H1 (cell line): ENCODE results near the gene FRMPD4. TPM values are rescaled to one million over a fixed set of nuclear protein-coding genes. Genes with fewer than 3 reads are reported as not detected.

ENCODE experiments used
- CTCF ChIA-PET: fragments of 300-600 bp; sonication (Branson Sonifier 250); formaldehyde crosslinking; loops from one replicate; lab custom pipeline; 2021; ENCODE audit not compliant: partially characterized antibody; lab: Charles Lee
- POLR2A ChIA-PET: fragments of 300-600 bp; sonication (Branson Sonifier 250); formaldehyde crosslinking; loops from one replicate; lab custom pipeline; 2021; ENCODE audit warnings: inconsistent platforms; ENCODE audit not compliant: partially characterized antibody; lab: Charles Lee
- DNase-seq, 2 experiments: peaks; one replicate each; pipeline versions ENCODE4 v3.0.0 to v3.0.0-alpha.2; 2010 to 2022; ENCODE audit warnings: low spot score in 2 of 2, low read depth in 1 of 2, mixed read lengths in 1 of 2
- FAIRE-seq: peaks from 2 replicates; lab custom pipeline; 2011; peaks lifted over from hg19 to GRCh38; lab: Jason Lieb, UNC
- H2AFZ ChIP-seq: 2 replicates; pipeline ENCODE4 v1.8.1; 2012; ENCODE audit warnings: low read length, inconsistent platforms
- H2AK5ac ChIP-seq: 2 replicates; pipeline ENCODE4 v1.6.1; 2013; ENCODE audit warnings: low read depth, low read length
- H2BK120ac ChIP-seq: replicated peaks from 2 replicates; pipeline ENCODE3; 2013; ENCODE audit warnings: low read depth, low read length, inconsistent platforms
- H2BK12ac ChIP-seq: 2 replicates; pipeline ENCODE4 v1.6.1; 2013; ENCODE audit warnings: low read depth, low read length
- H2BK15ac ChIP-seq: 2 replicates; pipeline ENCODE4 v1.6.1; 2013; ENCODE audit warnings: low read length
- H2BK20ac ChIP-seq: 2 replicates; pipeline ENCODE4 v1.6.1; 2013; ENCODE audit warnings: low read length
- H2BK5ac ChIP-seq: 2 replicates; pipeline ENCODE4 v1.6.1; 2013; ENCODE audit warnings: low read depth, low read length
- H3K14ac ChIP-seq: 2 replicates; pipeline ENCODE4 v1.6.1; 2013; ENCODE audit warnings: inconsistent platforms; ENCODE audit not compliant: insufficient read length
- H3K18ac ChIP-seq: 2 replicates; pipeline ENCODE4 v1.6.1; 2013; ENCODE audit warnings: low read length; ENCODE audit errors: extremely low read depth
- H3K23ac ChIP-seq: 2 replicates; pipeline ENCODE4 v1.6.1; 2013; ENCODE audit warnings: inconsistent platforms; ENCODE audit not compliant: insufficient read length
- H3K23me2 ChIP-seq: 2 replicates; pipeline ENCODE4 v1.6.1; 2013; ENCODE audit warnings: low read depth, low read length
- H3K27ac ChIP-seq: 2 replicates; pipeline ENCODE4 v1.6.1; 2011; ENCODE audit warnings: low read depth, low read length, inconsistent platforms
- H3K27me3 ChIP-seq, 4 experiments: replicated peaks in 1 of 4; 1 replicate in 1 of 4; 2 replicates in 3 of 4; pipeline versions ENCODE4 v1.6.1 to v1.8.1; 2011 to 2013; ENCODE audit warnings: low read length in 3 of 4, mild to moderate bottlenecking in 3 of 4, inconsistent platforms in 2 of 4, mixed read lengths in 2 of 4, moderate library complexity in 1 of 4; ENCODE audit not compliant: control insufficient read depth in 3 of 4, insufficient read depth in 3 of 4; ENCODE audit errors: extremely low read depth in 1 of 4
- H3K36me3 ChIP-seq, 4 experiments: 2 replicates each; pipeline versions ENCODE4 v1.6.1 to v1.8.1; 2011 to 2013; ENCODE audit warnings: mild to moderate bottlenecking in 4 of 4, low read length in 3 of 4, moderate library complexity in 2 of 4, control low read depth in 1 of 4, inconsistent platforms in 1 of 4; ENCODE audit not compliant: insufficient read depth in 4 of 4, control insufficient read depth in 2 of 4
- H3K4ac ChIP-seq: replicated peaks from 2 replicates; pipeline ENCODE3; 2013; ENCODE audit warnings: low read length, low read depth, mixed read lengths, inconsistent platforms; ENCODE audit not compliant: insufficient read length
- H3K4me1 ChIP-seq, 4 experiments: replicated peaks in 1 of 4; 1 replicate in 1 of 4; 2 replicates in 3 of 4; pipeline versions ENCODE4 v1.6.1 to v1.8.1; 2011 to 2013; ENCODE audit warnings: low read length in 3 of 4, inconsistent platforms in 2 of 4, mixed read lengths in 1 of 4; ENCODE audit not compliant: insufficient read depth in 4 of 4, control insufficient read depth in 3 of 4
- H3K4me2 ChIP-seq, 2 experiments: 2 replicates each; pipeline versions ENCODE4 v1.6.1 to v1.8.1; 2011 to 2013; ENCODE audit warnings: low read depth in 2 of 2, low read length in 2 of 2, control low read depth in 1 of 2, inconsistent platforms in 1 of 2, mild to moderate bottlenecking in 1 of 2; ENCODE audit not compliant: insufficient read depth in 1 of 2
- H3K4me3 ChIP-seq, 4 experiments: fragments of 200-600, 300-600 bp in 1 of 4; sonication (generic), shearing (Covaris generic), sonication (Bioruptor Twin) in 1 of 4; 2 replicates each; pipeline versions ENCODE4 v1.5.1 to v1.8.1; 2011 to 2016; ENCODE audit warnings: low read length in 4 of 4, low read depth in 3 of 4, control low read depth in 2 of 4, inconsistent platforms in 2 of 4, mild to moderate bottlenecking in 2 of 4, mixed read lengths in 1 of 4, moderate library complexity in 1 of 4; ENCODE audit not compliant: insufficient read depth in 2 of 4; ENCODE audit errors: extremely low read depth in 1 of 4
- H3K56ac ChIP-seq: replicated peaks from 2 replicates; pipeline ENCODE3; 2013; ENCODE audit warnings: low read depth, mild to moderate bottlenecking, mixed read lengths, low read length, inconsistent platforms; ENCODE audit not compliant: insufficient read length
- H3K79me1 ChIP-seq: 2 replicates; pipeline ENCODE4 v1.6.1; 2013; ENCODE audit warnings: low read depth, low read length, control low read depth
- H3K79me2 ChIP-seq, 2 experiments: 2 replicates each; pipeline versions ENCODE4 v1.6.1 to v1.8.1; 2012 to 2013; ENCODE audit warnings: low read length in 2 of 2, mild to moderate bottlenecking in 2 of 2, inconsistent platforms in 1 of 2; ENCODE audit not compliant: insufficient read depth in 2 of 2, control insufficient read depth in 1 of 2
- H3K9ac ChIP-seq, 4 experiments: replicated peaks in 1 of 4; 1 replicate in 1 of 4; 2 replicates in 3 of 4; pipeline versions ENCODE4 v1.6.1 to v1.8.1; 2011 to 2013; ENCODE audit warnings: low read depth in 3 of 4, low read length in 3 of 4, control low read depth in 2 of 4, mild to moderate bottlenecking in 2 of 4, moderate library complexity in 2 of 4, inconsistent platforms in 1 of 4; ENCODE audit errors: extremely low read depth in 1 of 4
- H3K9me3 ChIP-seq, 2 experiments: 2 replicates each; pipeline versions ENCODE4 v1.6.1 to v1.8.1; 2012 to 2013; ENCODE audit warnings: mild to moderate bottlenecking in 2 of 2, moderate library complexity in 2 of 2, control low read depth in 1 of 2, inconsistent platforms in 1 of 2, low read depth in 1 of 2, low read length in 1 of 2, mixed read lengths in 1 of 2; ENCODE audit not compliant: insufficient read depth in 2 of 2
- H4K20me1 ChIP-seq, 2 experiments: replicated peaks in 1 of 2; 2 replicates each; pipeline versions ENCODE3 to v1.8.1; 2011 to 2013; ENCODE audit warnings: inconsistent platforms in 2 of 2, low read length in 2 of 2, mild to moderate bottlenecking in 1 of 2; ENCODE audit not compliant: insufficient read depth in 2 of 2, control insufficient read depth in 1 of 2
- H4K5ac ChIP-seq: 2 replicates; pipeline ENCODE4 v1.6.1; 2013; ENCODE audit warnings: low read length, low read depth, mixed read lengths, inconsistent platforms; ENCODE audit not compliant: insufficient read length
- H4K8ac ChIP-seq: 2 replicates; pipeline ENCODE4 v1.8.0; 2013; ENCODE audit warnings: mild to moderate bottlenecking, moderate library complexity, low read length, inconsistent platforms; ENCODE audit not compliant: insufficient read depth; ENCODE audit errors: extremely low read depth
- H4K91ac ChIP-seq: replicated peaks from 2 replicates; pipeline ENCODE3; 2013; ENCODE audit warnings: low read length, mixed read lengths, inconsistent platforms; ENCODE audit not compliant: insufficient read length
- ATF2 ChIP-seq: IDR thresholded peaks from 2 replicates; pipeline ENCODE4 v1.6.1; 2012; ENCODE audit warnings: low read length, inconsistent platforms
- BACH1 ChIP-seq: IDR thresholded peaks from 2 replicates; pipeline ENCODE4 v1.6.1; 2012; ENCODE audit warnings: low read length, improper control_type of control experiment
- HDAC2 ChIP-seq, 2 experiments: fragments of 300-600 bp in 1 of 2; sonication (generic) in 1 of 2; IDR thresholded peaks; 2 replicates each; pipeline ENCODE4 v1.6.1; 2011 to 2012; ENCODE audit warnings: low read depth in 2 of 2, low read length in 2 of 2, mild to moderate bottlenecking in 2 of 2, moderate library complexity in 2 of 2, borderline replicate concordance in 1 of 2, inconsistent platforms in 1 of 2
- KDM4A ChIP-seq: IDR thresholded peaks from one replicate; pipeline ENCODE4 v1.7.1; 2012; ENCODE audit warnings: low read depth, mild to moderate bottlenecking, moderate library complexity, low read length, inconsistent platforms; ENCODE audit not compliant: severe bottlenecking
- NANOG ChIP-seq: IDR thresholded peaks from 2 replicates; pipeline ENCODE4 v1.6.1; 2011; ENCODE audit warnings: low read length, low read depth, mild to moderate bottlenecking, inconsistent platforms; ENCODE audit not compliant: insufficient read depth, poor library complexity, severe bottlenecking
- SP1 ChIP-seq: IDR thresholded peaks from 2 replicates; pipeline ENCODE4 v1.6.1; 2011; ENCODE audit warnings: low read depth, low read length
- WGBS, 2 experiments: shearing (Covaris generic) in 1 of 2; methylation state at CpG; one replicate each; pipeline versions ENCODE4 v1.1.6 to v1.1.7; 2013 to 2015; ENCODE audit warnings: low lambda C conversion rate in 2 of 2, mixed read lengths in 2 of 2, inconsistent platforms in 1 of 2, low coverage in 1 of 2, missing lambda C conversion rate in 1 of 2; ENCODE audit not compliant: insufficient replicate concordance in 2 of 2, insufficient coverage in 1 of 2, insufficient read length in 1 of 2; ENCODE audit errors: extremely low coverage in 1 of 2, missing lambda C conversion rate in 1 of 2; 5-methylcytosine and 5-hydroxymethylcytosine counted together
- polyA plus RNA-seq, 7 experiments: library from polyadenylated mRNA; depleted of rRNA in 3 of 7; stranded (reverse) in 5 of 7; unstranded in 2 of 7; fragments of >200 nt in 5 of 7; fragments of 200-250 nt in 2 of 7; gene quantifications; 1 replicate in 5 of 7; 2 replicates in 1 of 7; 4 replicates in 1 of 7; pipeline versions ENCODE4 v1.2.1 to v1.2.3, GENCODE V29; 2011 to 2013; ENCODE audit warnings: missing spikeins in 2 of 7, mixed read lengths in 2 of 7
- total RNA-seq: library from RNA; stranded (reverse); fragmentation: NEBNext Ultra II Directional; extraction: Animal tissue kit (Norgen Biotek cat#: 25700); gene quantifications from 2 replicates; pipeline ENCODE4 v1.2.1, GENCODE V29; 2021

Gene FRMPD4
- total and polyA plus RNA-seq, 2 of the 8 experiments (the other 6 are each of a cell fraction or from before 2014, with no cell fraction given) = 0.02 to 0.37 TPM

DNA sequence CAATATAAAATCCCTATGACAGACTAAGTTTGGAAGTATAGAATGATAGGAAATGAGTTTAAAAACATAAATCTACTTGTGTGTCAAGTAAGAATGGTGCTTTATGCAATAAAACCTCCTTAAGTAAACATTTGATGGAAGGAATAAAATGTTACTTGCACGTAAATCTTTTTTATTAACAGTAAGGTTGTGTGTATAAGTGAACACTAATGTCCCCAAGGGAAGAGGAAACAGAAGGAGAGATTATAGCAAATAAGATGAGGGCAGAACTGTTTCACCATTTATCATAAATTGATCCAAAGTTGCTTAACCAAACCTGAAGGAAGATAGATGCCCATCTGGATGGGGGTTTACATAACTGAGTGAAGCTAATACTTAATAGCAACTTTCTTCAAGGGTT lies 86.8 kb downstream of the FRMPD4 start:
- TF ChIP-seq HDAC2 (IDR thresholded peaks at IDR 0.05; ENCODE audit: borderline replicate concordance in 1 of 2, low read depth in 2 of 2, low read length in 2 of 2) (no peak), BACH1 (no peak), SP1 (no peak), ATF2 (no peak), KDM4A (no peak), NANOG (no peak)
- no peak overlapping the region for H2AK5ac ChIP-seq
- H3K9me3 ChIP-seq = no peaks in the 10 kb centered on the region
- H3K18ac ChIP-seq = no peak overlapping the region
- H2BK15ac ChIP-seq = no peak overlapping the region
- H2AFZ ChIP-seq = no peak overlapping the region
- ChIA-PET POLR2A (no interaction called here), CTCF (no interaction called here)
- H2BK20ac ChIP-seq = no peak overlapping the region
- no peaks in the 10 kb centered on the region for H4K20me1 ChIP-seq
- H3K27me3 ChIP-seq = no peaks in the 10 kb centered on the region
- H2BK12ac ChIP-seq = no peak overlapping the region
- H3K4me1 ChIP-seq = no peaks in the 10 kb centered on the region
- H3K23ac ChIP-seq = no peak overlapping the region
- no peaks in the 10 kb centered on the region for H3K79me1 ChIP-seq
- FAIRE-seq (no peak), DNase-seq (no peak)
- H3K23me2 ChIP-seq = no peaks in the 10 kb centered on the region
- 91% methylated on average over 1 of the region's 1 CpG; no CpG with 5 or more reads in 1 of the 2 experiments for WGBS, 2 experiments
- H3K14ac ChIP-seq = no peak overlapping the region
- no peak overlapping the region for H3K4me3 ChIP-seq
- no peak overlapping the region for H4K8ac ChIP-seq
- H4K5ac ChIP-seq = no peak overlapping the region
- H3K36me3 ChIP-seq = no peaks in the 10 kb centered on the region
- H4K91ac ChIP-seq = no peak overlapping the region
- H3K79me2 ChIP-seq = no peaks in the 10 kb centered on the region
- H3K4me2 ChIP-seq = no peak overlapping the region
- no peak overlapping the region for H3K56ac ChIP-seq
- H3K9ac ChIP-seq = no peak overlapping the region
- H3K27ac ChIP-seq = no peak overlapping the region
- H2BK120ac ChIP-seq = no peak overlapping the region
- no peak overlapping the region for H3K4ac ChIP-seq
- no peak overlapping the region for H2BK5ac ChIP-seq
